CD4-positive, alpha-beta T cell treated with Interleukin-1 beta for 1 hour (primary cell): ENCODE data around the gene SPHKAP.
"Not testable (repeated sequence)": the region's sequence is repeated elsewhere in the genome, so short reads cannot be mapped to it uniquely, and the experiment has no call there.

Source experiments
- DNase-seq, 2 donors: peaks; one replicate each; pipeline ENCODE4 v3.0.0-alpha.2; 2020 to 2022

The SPHKAP gene

DNA sequence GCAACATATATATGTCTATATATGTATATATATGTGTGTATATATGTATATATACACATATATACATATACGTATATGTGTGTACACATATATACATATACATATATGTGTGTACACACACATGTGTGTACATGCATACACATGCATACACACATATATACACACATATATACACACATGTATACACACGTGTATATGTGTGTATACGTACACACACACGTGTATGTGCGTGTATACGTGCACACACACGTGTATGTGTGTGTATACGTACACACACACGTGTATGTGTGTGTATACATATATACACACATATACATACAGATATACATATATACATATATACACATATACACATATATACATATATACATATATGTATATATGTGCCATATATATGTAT, 89.4 kb downstream of the SPHKAP start:
- DNase-seq = no peak

DNA sequence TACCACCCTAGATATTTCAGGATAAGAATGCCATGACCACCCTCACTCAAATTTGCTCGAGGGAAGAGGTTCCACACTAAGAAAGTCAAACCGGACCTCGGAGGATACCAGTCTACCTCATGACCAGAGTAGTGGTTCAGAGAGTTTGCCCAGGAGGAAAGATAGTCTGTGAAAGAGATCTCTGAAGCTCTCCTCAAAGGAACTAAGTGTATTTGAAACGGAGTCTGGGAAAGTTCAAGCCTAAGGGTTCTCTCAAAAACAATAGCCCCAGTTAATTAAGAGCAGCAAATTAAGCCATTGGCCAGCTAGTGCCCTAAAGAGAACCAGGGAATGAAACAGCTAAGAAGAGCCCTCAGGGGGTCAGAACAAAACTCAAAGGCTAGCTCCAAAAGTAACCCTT, 94.9 kb downstream of the SPHKAP start:
- no peak for DNase-seq

- no peak for DNase-seq
Observed at GRCh38 chr2:228084717-228085116, 96.8 kb downstream of the SPHKAP start.

- DNase-seq = no peak
Observed at GRCh38 chr2:228083131-228083530, 98.4 kb downstream of the SPHKAP start.

GRCh38 chr2:228082571-228082970, 98.9 kb downstream of the SPHKAP start:
- no peak for DNase-seq

GRCh38 chr2:228079194-228079593, 102.3 kb downstream of the SPHKAP start:
- DNase-seq = no peak

DNA sequence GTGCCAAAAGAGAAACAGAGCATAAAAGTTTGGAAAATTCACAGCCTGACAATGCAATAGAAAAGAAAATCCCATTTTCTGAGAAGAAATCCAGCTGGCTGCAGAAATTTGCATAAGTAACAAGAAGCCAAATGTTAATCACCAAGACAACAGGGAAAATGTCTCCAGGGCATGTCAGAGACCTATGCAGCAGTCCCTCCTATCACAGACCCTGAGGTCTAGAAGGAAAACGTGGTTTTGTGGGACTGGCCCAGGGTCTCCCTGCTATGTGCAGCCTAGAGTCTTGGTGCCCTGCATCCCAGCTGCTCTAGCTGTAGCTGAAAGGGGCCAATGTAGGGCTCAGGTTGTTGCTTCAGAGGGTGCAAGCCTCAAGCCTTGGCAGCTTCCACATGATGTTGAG, 104.8 kb downstream of the SPHKAP start:
- not testable (repeated sequence) for DNase-seq

DNA sequence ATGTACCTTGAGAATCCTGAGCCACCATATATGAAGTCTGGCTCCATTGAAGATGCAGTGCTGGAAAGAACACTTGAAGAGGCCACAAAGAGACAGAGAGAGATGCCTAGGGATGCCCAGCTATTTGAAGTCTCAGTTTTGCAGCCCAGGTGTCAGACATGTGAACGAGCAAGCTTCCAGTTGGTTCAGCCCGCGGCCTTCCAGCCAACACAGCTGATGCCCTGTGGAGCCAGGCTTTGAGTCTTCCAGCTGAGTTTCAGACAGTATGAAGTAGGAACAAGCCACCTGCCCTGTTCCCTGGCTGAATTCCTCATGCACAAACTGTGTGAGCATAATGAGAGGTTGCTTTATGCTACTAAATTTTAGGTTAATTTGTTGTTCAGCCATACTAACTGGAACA, 108.8 kb downstream of the SPHKAP start:
- DNase-seq = no peak

DNA sequence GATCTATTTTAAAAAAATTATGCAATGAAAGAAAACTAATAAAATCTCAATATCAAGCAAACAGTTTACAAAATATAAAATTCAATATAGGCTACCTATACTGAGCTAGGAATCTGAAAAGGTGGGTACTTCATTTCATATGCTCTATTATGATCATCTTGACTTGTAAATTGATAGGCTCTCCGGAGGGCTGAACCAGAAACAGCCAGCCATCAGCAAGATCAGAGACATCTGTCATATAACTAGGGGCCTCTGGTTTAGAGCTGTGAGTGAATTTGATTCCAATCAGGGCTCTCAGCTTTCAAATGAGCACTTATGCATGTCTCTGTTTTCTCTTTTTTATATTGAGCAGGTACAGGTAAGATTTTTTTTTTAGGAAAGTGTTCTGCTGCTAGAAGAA, 114.2 kb downstream of the SPHKAP start:
- no peak for DNase-seq

- no peak for DNase-seq
Observed at GRCh38 chr2:228066126-228066798, 115.2 kb downstream of the SPHKAP start.

GRCh38 chr2:228065686-228066085, 115.8 kb downstream of the SPHKAP start:
- DNase-seq = no peak

DNA sequence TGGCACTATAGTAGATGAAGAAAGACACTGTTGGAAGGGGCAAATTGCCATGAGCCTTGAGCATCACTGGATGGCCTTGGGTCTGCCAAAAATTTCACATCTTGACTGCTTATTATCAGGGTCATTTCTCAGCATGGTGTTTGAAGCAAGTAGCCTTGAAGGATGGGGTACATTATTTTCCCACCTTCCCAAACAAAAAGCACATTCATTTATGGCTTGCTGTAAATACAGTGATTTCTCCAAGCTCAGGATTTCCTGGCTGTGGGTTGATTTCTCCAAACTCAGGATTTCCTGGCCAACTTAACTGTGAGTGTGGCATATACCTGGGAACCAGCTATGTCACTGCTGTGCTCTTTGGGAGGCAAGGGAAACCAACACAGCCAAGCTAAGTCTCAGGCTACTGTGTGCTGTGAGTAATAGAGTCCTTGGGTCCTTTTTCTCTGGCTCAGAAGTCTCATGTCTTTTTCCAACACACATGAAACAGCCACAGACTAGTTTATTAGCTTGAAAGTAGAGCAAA, 116.6 kb downstream of the SPHKAP start:
- no peak for DNase-seq

GRCh38 chr2:228064024-228064423, 117.5 kb downstream of the SPHKAP start:
- DNase-seq = no peak

GRCh38 chr2:228063558-228063957, 117.9 kb downstream of the SPHKAP start:
- DNase-seq = no peak

DNA sequence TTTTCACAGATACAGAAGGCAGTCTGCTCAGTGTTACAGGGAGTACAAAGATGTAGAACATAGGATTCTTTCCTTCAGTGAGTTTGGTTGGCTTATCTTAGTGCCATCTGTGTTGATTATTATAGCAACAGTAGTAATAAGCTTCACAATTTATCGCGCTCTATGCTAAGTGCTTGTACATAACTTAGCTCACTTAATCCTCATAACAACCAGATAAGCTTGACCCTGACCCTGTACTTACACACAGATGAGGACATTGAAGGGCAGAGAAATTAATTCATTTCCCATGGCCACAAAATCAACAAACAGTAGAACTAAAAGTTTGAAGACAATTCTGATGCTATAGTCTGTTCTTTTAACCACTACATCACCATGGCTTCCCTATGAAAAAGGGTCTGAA, 121.8 kb downstream of the SPHKAP start:
- no peak for DNase-seq

DNA sequence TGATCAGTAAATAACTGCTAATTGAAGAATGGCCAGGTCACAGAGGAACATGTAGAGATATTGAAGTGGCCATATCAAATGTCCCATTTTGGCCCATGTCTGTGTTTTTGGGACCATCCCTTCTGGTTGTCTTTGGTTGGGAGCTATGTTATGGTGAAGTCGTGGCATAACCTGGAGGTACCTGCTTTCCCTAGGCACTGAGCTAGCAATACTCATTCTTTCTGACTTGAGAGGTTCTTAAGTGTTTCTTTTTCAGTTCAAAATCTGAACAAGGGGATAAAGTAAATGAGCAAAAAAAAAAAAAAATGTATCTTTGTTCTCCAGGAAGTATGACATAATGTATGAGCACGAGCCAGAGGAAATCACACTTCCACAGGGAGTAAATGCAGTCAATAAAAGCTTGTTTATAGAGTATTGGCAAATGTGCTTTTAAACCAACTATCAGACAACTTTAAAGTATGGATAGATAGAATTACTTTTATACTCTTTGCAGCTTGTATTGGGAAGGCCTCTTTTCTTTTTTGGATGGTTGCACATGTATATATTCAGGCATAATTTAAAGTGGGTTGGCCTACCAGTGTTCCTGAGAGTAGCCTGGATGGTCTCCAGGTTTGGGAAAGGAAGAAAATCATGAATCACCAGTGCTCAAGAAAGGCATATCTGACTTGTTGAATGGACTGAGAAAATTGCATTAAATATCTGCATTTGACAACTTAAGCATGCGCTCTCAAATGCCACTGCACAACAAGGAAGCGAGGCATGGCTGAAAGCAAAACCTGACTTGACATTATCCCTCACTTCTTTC, 125.0 kb downstream of the SPHKAP start:
- DNase-seq = no peak

DNA sequence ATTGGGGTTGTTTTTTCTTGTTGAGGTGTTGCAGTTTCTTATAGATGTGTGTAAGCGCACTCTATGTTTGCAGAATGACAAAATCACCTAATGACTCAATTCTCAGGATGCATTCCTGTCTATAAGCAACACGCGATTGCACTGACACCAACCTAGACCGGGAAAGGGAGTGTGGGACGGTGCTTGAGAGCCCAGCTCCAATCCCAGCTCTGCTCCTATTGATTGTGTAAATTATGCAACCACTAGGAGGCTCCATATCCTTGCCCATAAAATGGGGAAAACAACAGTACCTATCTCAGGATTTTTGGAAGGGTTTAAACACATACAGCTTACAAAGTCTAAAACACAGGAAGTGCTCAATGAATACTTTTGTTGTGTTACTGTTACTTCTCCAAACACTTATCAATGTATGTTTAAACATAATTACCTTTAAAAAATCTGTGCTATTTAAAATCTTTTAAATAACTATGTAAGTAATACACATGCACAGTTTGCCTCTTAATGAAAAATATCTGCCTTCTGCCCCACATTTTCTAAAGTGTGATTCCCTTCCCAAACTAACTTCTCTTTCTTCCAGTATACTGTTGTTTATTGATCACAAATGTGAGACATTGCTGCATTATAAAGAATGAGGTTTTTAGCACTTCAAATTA, 132.5 kb downstream of the SPHKAP start:
- DNase-seq = no peak

DNA sequence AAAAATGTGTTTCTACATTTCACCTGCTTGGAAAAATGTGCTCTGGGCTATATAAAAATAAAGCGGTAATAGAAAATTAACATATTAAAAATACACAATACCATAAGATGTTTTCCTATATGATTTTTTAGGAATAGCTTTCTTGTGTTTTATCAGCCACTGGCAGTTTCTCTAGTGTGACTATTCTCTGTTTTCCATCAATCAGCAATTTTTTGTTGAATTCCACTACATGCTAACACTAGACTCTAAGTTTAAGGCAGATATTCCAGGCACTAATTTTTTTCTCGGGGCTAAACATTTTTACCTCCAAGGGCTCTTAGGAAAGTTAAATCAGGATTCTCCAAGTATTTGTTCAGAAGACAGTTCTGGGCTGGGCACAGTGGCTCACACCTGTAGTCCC, 140.5 kb downstream of the SPHKAP start:
- no peak for DNase-seq

- DNase-seq = no peak
Observed at GRCh38 chr2:228039752-228040534, 141.5 kb downstream of the SPHKAP start.

GRCh38 chr2:228038967-228039366, 142.5 kb downstream of the SPHKAP start:
- DNase-seq = no peak

DNA sequence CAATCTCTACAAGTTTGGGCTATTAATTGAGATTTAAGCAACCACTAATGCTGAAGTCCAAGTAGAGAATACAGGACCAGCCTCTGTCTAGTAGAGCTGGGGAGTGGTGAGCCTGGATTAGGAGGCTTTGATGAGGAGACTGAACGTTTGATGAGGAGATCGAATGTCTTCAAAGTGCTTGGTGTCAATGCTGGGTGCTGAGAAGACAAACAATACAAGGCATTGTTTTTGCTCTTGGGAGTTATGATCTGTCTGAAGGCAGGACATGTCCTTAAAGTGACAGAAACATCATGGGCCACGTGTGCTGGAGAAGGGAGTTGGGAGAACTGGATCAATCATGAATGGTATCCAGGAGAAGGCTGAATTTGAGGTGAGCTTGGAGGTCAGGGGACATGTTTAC, 143.6 kb downstream of the SPHKAP start:
- no peak for DNase-seq

DNA sequence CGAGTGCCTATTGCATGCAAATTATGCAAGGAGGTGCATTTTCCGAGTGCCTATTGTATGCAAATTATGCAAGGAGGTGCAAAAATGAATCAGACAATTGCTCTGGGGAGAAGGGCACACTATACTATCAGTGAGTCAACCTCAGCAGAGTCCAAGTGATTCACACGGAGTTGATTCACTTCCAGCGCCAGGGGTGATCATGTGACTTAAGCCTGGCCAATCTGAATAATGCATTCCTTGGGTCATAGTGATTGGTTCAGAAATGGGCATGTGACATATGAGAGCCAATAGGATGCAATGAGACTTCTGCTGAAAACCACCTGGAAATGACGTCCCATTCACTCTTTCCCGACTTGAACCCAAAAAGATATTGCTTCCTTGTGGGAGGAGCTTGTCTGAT, 157.9 kb downstream of the SPHKAP start:
- no peak for DNase-seq

- DNase-seq = no peak
Observed at GRCh38 chr2:228018311-228018710, 163.2 kb downstream of the SPHKAP start.
